H9 (cell line): ENCODE results near the gene MRPL27. TPM values are rescaled to one million over a fixed set of nuclear protein-coding genes. Genes with fewer than 3 reads are reported as not detected.

ENCODE experiments used
- DNase-seq: peaks from one replicate; pipeline ENCODE4 v3.0.0-alpha.2; 2017
- H2AFZ ChIP-seq: one replicate; pipeline ENCODE4 v1.6.1; 2013; ENCODE audit warnings: mild to moderate bottlenecking, low read length, control low read depth, moderate library complexity
- H2AK5ac ChIP-seq: 2 replicates; pipeline ENCODE4 v1.6.1; 2013; ENCODE audit warnings: low read length, control low read depth, mixed read lengths; ENCODE audit not compliant: insufficient read length
- H2BK120ac ChIP-seq: one replicate; pipeline ENCODE4 v1.6.1; 2013; ENCODE audit warnings: low read depth, mild to moderate bottlenecking, low read length, control low read depth, inconsistent platforms; ENCODE audit not compliant: poor library complexity, severe bottlenecking
- H2BK12ac ChIP-seq: 2 replicates; pipeline ENCODE4 v1.6.1; 2013; ENCODE audit warnings: low read length, control low read depth, mixed read lengths, low read depth; ENCODE audit not compliant: insufficient read length
- H2BK15ac ChIP-seq: 2 replicates; pipeline ENCODE4 v1.6.1; 2013; ENCODE audit warnings: low read depth, low read length, control low read depth
- H2BK20ac ChIP-seq: one replicate; pipeline ENCODE4 v1.6.1; 2013; ENCODE audit warnings: low read depth, mild to moderate bottlenecking, low read length, control low read depth, inconsistent platforms; ENCODE audit not compliant: poor library complexity, severe bottlenecking
- H2BK5ac ChIP-seq: 2 replicates; pipeline ENCODE4 v1.6.1; 2013; ENCODE audit warnings: low read length, control low read depth, mixed read lengths; ENCODE audit not compliant: insufficient read length
- H3K14ac ChIP-seq: 2 replicates; pipeline ENCODE4 v1.6.1; 2013; ENCODE audit warnings: low read length, control low read depth; ENCODE audit not compliant: insufficient read depth
- H3K18ac ChIP-seq: 2 replicates; pipeline ENCODE4 v1.6.1; 2013; ENCODE audit warnings: low read depth, mild to moderate bottlenecking, mixed read lengths, low read length, control low read depth; ENCODE audit not compliant: insufficient read length
- H3K23ac ChIP-seq: 2 replicates; pipeline ENCODE4 v1.6.1; 2013; ENCODE audit warnings: low read length, control low read depth, mixed read lengths, low read depth; ENCODE audit not compliant: insufficient read length
- H3K23me2 ChIP-seq: 2 replicates; pipeline ENCODE4 v1.6.1; 2013; ENCODE audit warnings: low read depth, mild to moderate bottlenecking, mixed read lengths, low read length, control low read depth; ENCODE audit not compliant: insufficient read length, poor library complexity, severe bottlenecking
- H3K27ac ChIP-seq: 2 replicates; pipeline ENCODE4 v1.5.1; 2013; ENCODE audit warnings: low read length, control low read depth, mixed read lengths, low read depth; ENCODE audit not compliant: insufficient read length
- H3K27me3 ChIP-seq: 2 replicates; pipeline ENCODE4 v1.6.1; 2013; ENCODE audit warnings: low read length, control low read depth, inconsistent platforms; ENCODE audit not compliant: insufficient read depth
- H3K4ac ChIP-seq: 2 replicates; pipeline ENCODE4 v1.6.1; 2013; ENCODE audit warnings: low read depth, mild to moderate bottlenecking, control low read depth, inconsistent platforms, low read length, moderate library complexity
- H3K4me1 ChIP-seq: 2 replicates; pipeline ENCODE4 v1.6.1; 2013; ENCODE audit warnings: low read length, control low read depth, inconsistent platforms; ENCODE audit not compliant: insufficient read depth
- H3K4me2 ChIP-seq: 2 replicates; pipeline ENCODE4 v1.6.1; 2013; ENCODE audit warnings: low read length, control low read depth, mixed read lengths; ENCODE audit not compliant: insufficient read length, insufficient read depth
- H3K56ac ChIP-seq: 2 replicates; pipeline ENCODE4 v1.6.1; 2013; ENCODE audit warnings: low read depth, mild to moderate bottlenecking, mixed read lengths, low read length, control low read depth; ENCODE audit not compliant: insufficient read length
- H3K79me1 ChIP-seq: 2 replicates; pipeline ENCODE4 v1.6.1; 2013; ENCODE audit warnings: low read depth, mild to moderate bottlenecking, moderate library complexity, low read length, control low read depth, inconsistent platforms; ENCODE audit not compliant: insufficient read depth, poor library complexity, severe bottlenecking
- H3K79me2 ChIP-seq: 2 replicates; pipeline ENCODE4 v1.6.1; 2013; ENCODE audit warnings: low read length, control low read depth, inconsistent platforms; ENCODE audit not compliant: insufficient read depth
- H3K9ac ChIP-seq: 2 replicates; pipeline ENCODE4 v1.6.1; 2013; ENCODE audit warnings: low read length, control low read depth, mixed read lengths; ENCODE audit not compliant: insufficient read length; ENCODE audit errors: extremely low read depth
- H3K9me3 ChIP-seq: one replicate; pipeline ENCODE4 v1.6.1; 2013; ENCODE audit warnings: low read depth, low read length, inconsistent platforms; ENCODE audit not compliant: control insufficient read depth
- H3T11ph ChIP-seq: one replicate; pipeline ENCODE4 v1.6.1; 2013; ENCODE audit warnings: mild to moderate bottlenecking, low read length, control low read depth, inconsistent platforms
- H4K20me1 ChIP-seq: one replicate; pipeline ENCODE4 v1.6.1; 2013; ENCODE audit not compliant: control insufficient read depth, insufficient read length, insufficient read depth
- H4K5ac ChIP-seq: 2 replicates; pipeline ENCODE4 v1.6.1; 2013; ENCODE audit warnings: low read depth, mild to moderate bottlenecking, mixed read lengths, low read length, control low read depth; ENCODE audit not compliant: insufficient read length
- H4K8ac ChIP-seq: replicated peaks from 2 replicates; pipeline ENCODE4 v1.6.1; 2013; ENCODE audit warnings: low read length, control low read depth, mixed read lengths, low read depth; ENCODE audit not compliant: insufficient read length
- H4K91ac ChIP-seq: 2 replicates; pipeline ENCODE4 v1.6.1; 2013; ENCODE audit warnings: low read depth, mild to moderate bottlenecking, moderate library complexity, mixed read lengths, low read length, control low read depth; ENCODE audit not compliant: insufficient read length
- H3K27ac Mint-ChIP-seq, 3 experiments: 2 replicates in 2 of 3; 3 replicates in 1 of 3; pipeline ENCODE4 v1.8.0; 2020 to 2021; ENCODE audit warnings: mixed read lengths in 3 of 3, mild to moderate bottlenecking in 1 of 3, moderate library complexity in 1 of 3
- H3K27me3 Mint-ChIP-seq: 2 replicates; pipeline ENCODE4 v1.8.0; 2021; ENCODE audit warnings: low read depth, mild to moderate bottlenecking, moderate library complexity, mixed read lengths
- H3K36me3 Mint-ChIP-seq, 3 experiments: 2 replicates in 2 of 3; 3 replicates in 1 of 3; pipeline ENCODE4 v1.8.0; 2020 to 2021; ENCODE audit warnings: low read depth in 3 of 3, mixed read lengths in 3 of 3; ENCODE audit not compliant: insufficient read depth in 1 of 3
- H3K4me1 Mint-ChIP-seq, 2 experiments: 2 replicates each; pipeline ENCODE4 v1.8.0; 2020; ENCODE audit warnings: mixed read lengths in 2 of 2
- H3K4me3 Mint-ChIP-seq, 2 experiments: 2 replicates in 1 of 2; 3 replicates in 1 of 2; pipeline ENCODE4 v1.8.0; 2020 to 2021; ENCODE audit warnings: mild to moderate bottlenecking in 2 of 2, mixed read lengths in 2 of 2, moderate library complexity in 1 of 2
- H3K9me3 Mint-ChIP-seq, 2 experiments: 2 replicates in 1 of 2; 3 replicates in 1 of 2; pipeline ENCODE4 v1.8.0; 2020; ENCODE audit warnings: mild to moderate bottlenecking in 2 of 2, mixed read lengths in 2 of 2, moderate library complexity in 1 of 2
- WGBS: extraction: QIAGEN DNeasy Blood & Tissue Kit; methylation state at CpG from one replicate; pipeline ENCODE4 v1.1.7; 2013; ENCODE audit warnings: missing lambda C conversion rate, low lambda C conversion rate, mixed read lengths; ENCODE audit not compliant: insufficient read length; ENCODE audit errors: extremely low coverage; 5-methylcytosine and 5-hydroxymethylcytosine counted together
- total RNA-seq: library from RNA; stranded (reverse); gene quantifications from 2 replicates; pipeline ENCODE4 v1.2.1, GENCODE V29; 2021
- TF ChIP-seq, protein P1 (sequence below): fragments of 200-600 bp; sonication (generic); conservative IDR thresholded peaks from 3 replicates; pipeline ENCODE4 v1.8.0; 2021; ENCODE audit warnings: antibody characterized with exemption, mild to moderate bottlenecking

Gene MRPL27
- total RNA-seq, 1 experiment from 2014 or later: 85.9 TPM

DNA sequence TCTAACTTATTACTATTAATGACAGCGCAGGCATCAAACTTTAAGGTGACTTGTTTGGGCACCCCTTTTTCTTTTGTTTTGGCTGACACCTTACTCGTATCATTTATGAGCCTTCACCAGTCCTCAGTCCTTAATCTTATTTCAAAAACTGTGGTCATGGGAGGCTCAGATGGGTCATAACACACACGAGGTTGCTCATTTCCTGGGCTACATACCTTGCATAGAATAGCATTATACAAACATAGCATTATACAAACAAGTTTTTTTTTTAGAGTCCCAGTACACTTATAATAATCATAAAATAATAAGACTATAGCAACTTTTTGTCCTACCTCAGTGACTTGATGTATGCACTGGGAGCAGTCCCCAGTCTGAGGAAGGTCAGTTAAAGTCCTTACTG, 41.8 kb upstream of the MRPL27 start:
- H3K27me3 Mint-ChIP-seq: peaks cover 21% of the 10 kb centered on the region

More for the DNA sequence above, 41.8 kb upstream of the MRPL27 start:
- no peaks in the 10 kb centered on the region for H3K27me3 ChIP-seq
- H2AFZ ChIP-seq: no peak overlapping the region
- H3K23me2 ChIP-seq: no peaks in the 10 kb centered on the region
- no peak overlapping the region for H3K4me2 ChIP-seq
- H4K8ac ChIP-seq: no peak overlapping the region
- H2AK5ac ChIP-seq: no peak overlapping the region
- H3K4me3 Mint-ChIP-seq: no peak overlapping the region
- no peaks in the 10 kb centered on the region for H4K20me1 ChIP-seq
- no peak overlapping the region for H2BK20ac ChIP-seq
- no peak overlapping the region for H2BK15ac ChIP-seq
- H3K9me3 Mint-ChIP-seq: peaks cover 10 to 11% of the 10 kb centered on the region in 2 experiments
- H2BK12ac ChIP-seq: no peak overlapping the region
- H3K4me1 Mint-ChIP-seq: peaks cover 2 to 4% of the 10 kb centered on the region in 2 experiments; a peak in 3 of 4 replicates
- H3K27ac ChIP-seq: no peak overlapping the region
- H4K5ac ChIP-seq: no peak overlapping the region
- no peak overlapping the region for H2BK5ac ChIP-seq
- no peak overlapping the region for H3K23ac ChIP-seq
- no peak overlapping the region for H3K18ac ChIP-seq
- no peak overlapping the region for H3K14ac ChIP-seq
- H3K79me1 ChIP-seq: no peaks in the 10 kb centered on the region
- H3K4me1 ChIP-seq: no peaks in the 10 kb centered on the region
- no peaks in the 10 kb centered on the region for H3K79me2 ChIP-seq
- no peak overlapping the region for H2BK120ac ChIP-seq
- H3K9ac ChIP-seq: no peak overlapping the region
- no peak overlapping the region for H3K4ac ChIP-seq
- H4K91ac ChIP-seq: no peak overlapping the region
- H3T11ph ChIP-seq: no peak overlapping the region
- no peak overlapping the region for H3K56ac ChIP-seq
- H3K9me3 ChIP-seq: no peaks in the 10 kb centered on the region
- peaks cover 2 to 8% (median 4%) of the 10 kb centered on the region in 3 experiments; a peak in 6 of 7 replicates for H3K36me3 Mint-ChIP-seq
- no CpG with 5 or more reads among the region's 3 CpGs for WGBS
- no peak for DNase-seq
- TF ChIP-seq, protein P1, sequence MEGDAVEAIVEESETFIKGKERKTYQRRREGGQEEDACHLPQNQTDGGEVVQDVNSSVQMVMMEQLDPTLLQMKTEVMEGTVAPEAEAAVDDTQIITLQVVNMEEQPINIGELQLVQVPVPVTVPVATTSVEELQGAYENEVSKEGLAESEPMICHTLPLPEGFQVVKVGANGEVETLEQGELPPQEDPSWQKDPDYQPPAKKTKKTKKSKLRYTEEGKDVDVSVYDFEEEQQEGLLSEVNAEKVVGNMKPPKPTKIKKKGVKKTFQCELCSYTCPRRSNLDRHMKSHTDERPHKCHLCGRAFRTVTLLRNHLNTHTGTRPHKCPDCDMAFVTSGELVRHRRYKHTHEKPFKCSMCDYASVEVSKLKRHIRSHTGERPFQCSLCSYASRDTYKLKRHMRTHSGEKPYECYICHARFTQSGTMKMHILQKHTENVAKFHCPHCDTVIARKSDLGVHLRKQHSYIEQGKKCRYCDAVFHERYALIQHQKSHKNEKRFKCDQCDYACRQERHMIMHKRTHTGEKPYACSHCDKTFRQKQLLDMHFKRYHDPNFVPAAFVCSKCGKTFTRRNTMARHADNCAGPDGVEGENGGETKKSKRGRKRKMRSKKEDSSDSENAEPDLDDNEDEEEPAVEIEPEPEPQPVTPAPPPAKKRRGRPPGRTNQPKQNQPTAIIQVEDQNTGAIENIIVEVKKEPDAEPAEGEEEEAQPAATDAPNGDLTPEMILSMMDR: no peak
- H3K27ac Mint-ChIP-seq: no peak overlapping the region
